H7 (cell line): Measurements from ENCODE around the gene EIF6. TPM values are rescaled to one million over a fixed set of nuclear protein-coding genes. Genes with fewer than 3 reads are reported as not detected.
A peak's percentile ranks its signal among the peaks of the same experiment; 100 is the strongest.
"Not testable (repeated sequence)": the region's sequence is repeated elsewhere in the genome, so short reads cannot be mapped to it uniquely, and the experiment has no call there.

Experiments used
- DNase-seq: peaks from one replicate; pipeline ENCODE4 v3.0.0; 2012
- H3K27me3 ChIP-seq: 2 replicates; pipeline ENCODE4 v1.6.0; 2011; ENCODE audit warnings: mild to moderate bottlenecking, low read length; ENCODE audit not compliant: control insufficient read depth, insufficient read depth
- H3K36me3 ChIP-seq: replicated peaks from 2 replicates; pipeline ENCODE4 v1.5.1; 2011; ENCODE audit warnings: low read length; ENCODE audit not compliant: control insufficient read depth, insufficient read depth
- H3K4me3 ChIP-seq: 2 replicates; pipeline ENCODE4 v1.5.1; 2011; ENCODE audit warnings: low read depth, mild to moderate bottlenecking, control low read depth, low read length, moderate library complexity; ENCODE audit not compliant: insufficient read depth
- total RNA-seq: library from RNA; depleted of rRNA; stranded (reverse); fragments of >200 nt; shearing (Covaris generic); gene quantifications from 2 replicates; pipeline ENCODE4 v1.2.3, GENCODE V29; 2014

Gene EIF6
- total RNA-seq, 1 experiment from 2014 or later = 246 TPM

- H3K27me3 ChIP-seq, H3K36me3 ChIP-seq, H3K4me3 ChIP-seq, DNase-seq: not testable (repeated sequence)
Measured at GRCh38 chr20:35252598-35252997, 32.0 kb downstream of the EIF6 start.

DNA sequence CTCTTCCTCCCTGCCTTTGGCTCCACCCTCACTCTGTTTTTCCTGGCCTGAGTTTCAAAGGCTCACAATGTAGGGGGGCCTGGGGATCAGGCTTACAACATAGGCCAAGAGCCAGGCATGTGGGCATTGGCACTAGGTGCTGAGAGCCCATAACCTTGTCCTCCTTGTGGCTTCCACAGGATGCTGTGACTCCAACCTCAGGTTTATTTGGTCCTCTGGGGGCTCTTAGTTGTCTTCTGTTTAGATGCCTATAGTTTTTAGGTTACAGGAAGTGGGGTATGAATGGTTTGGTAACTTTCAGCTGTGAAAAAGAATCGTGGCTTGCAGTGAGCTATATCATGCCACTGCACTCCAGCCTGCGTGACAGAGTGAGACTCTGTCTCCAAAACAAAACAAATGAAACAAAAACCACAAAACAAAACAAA, 32.5 kb downstream of the EIF6 start:
- H3K27me3 ChIP-seq = no peaks in the 10 kb centered on the region
- H3K36me3 ChIP-seq = peaks cover 10% of the 10 kb centered on the region
- H3K4me3 ChIP-seq = no peak overlapping the region
- DNase-seq = no peak

DNA sequence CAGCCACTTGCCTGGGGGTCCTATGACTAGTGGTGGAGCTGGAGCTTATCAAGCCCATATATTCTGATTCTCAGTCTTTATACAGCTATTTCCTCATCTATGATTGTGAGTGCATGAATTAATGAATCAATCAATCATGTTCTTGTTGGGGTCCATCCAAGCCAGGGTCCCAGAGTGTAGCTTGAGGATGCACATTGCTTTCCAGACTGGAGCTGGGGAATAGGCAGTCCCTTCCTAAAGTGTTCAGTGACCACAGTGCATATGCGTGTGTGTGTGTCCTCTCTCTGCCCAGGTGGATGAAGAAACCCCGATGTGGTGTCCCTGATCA, 33.0 kb downstream of the EIF6 start:
- no peak for DNase-seq
- Histone ChIP-seq H3K36me3 (peaks cover 10% of the 10 kb centered on the region), H3K4me3 (no peak overlapping the region), H3K27me3 (no peaks in the 10 kb centered on the region)

DNA sequence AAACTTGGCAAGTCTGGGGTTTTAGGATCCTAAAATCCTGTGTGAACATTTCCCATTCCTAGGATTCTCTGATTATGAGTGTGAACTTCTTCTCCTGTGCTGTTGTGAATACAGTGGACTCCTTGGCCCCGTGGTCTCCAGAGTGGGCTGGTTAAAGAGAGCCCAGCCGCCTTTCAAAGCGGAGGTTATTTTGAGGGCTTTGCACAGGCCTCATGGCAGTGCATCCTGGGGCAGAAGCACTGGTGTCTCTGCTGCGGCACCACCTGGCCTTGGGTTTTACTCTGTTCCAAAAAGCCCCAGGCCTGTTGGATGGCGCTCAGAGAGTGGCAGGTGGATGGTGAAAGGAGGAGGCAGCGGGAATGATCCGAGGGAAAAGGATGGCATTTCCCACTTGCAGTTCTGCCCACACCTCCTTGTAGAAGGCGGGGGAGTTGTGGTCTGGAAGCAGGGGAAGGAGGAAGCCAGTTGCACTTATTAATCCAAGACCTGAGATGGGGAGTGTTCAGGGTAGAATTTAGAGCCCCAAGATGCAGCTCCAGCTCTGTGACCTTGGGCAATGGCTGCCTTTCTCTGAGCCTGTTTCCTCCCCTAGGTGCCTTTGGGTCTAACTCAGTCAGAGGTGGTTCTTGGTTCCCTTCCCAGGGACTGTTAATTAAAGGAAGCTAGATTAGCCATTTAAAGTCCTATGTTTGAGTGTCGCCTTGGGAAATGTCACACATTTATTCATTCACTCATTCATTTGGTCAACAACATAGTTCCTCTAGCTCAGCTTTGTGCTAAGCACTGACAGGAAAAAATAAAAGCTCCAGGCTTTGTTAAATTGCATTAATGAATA, 35.7 kb downstream of the EIF6 start:
- Histone ChIP-seq H3K27me3 (no peaks in the 10 kb centered on the region), H3K36me3 (peaks cover 7% of the 10 kb centered on the region), H3K4me3 (no peak overlapping the region)
- DNase-seq = peak; percentile 29

DNA sequence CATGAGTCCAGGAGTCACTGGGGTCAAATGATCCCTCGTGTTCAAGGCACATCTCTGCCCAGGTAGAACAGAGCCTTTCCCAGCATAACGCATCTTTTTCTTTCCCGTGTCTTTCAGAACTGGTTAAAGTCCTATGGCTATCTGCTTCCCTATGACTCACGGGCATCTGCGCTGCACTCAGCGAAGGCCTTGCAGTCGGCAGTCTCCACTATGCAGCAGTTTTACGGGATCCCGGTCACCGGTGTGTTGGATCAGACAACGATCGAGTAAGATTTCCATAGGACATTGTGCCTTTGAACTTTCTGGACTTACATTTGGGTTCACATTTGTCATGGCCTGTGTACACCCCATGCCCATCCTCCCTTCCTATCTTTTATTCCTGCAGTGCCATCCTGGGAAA, 37.8 kb downstream of the EIF6 start:
- Histone ChIP-seq H3K36me3 (peaks cover 6% of the 10 kb centered on the region), H3K4me3 (no peak overlapping the region), H3K27me3 (no peaks in the 10 kb centered on the region)
- DNase-seq = no peak

DNA sequence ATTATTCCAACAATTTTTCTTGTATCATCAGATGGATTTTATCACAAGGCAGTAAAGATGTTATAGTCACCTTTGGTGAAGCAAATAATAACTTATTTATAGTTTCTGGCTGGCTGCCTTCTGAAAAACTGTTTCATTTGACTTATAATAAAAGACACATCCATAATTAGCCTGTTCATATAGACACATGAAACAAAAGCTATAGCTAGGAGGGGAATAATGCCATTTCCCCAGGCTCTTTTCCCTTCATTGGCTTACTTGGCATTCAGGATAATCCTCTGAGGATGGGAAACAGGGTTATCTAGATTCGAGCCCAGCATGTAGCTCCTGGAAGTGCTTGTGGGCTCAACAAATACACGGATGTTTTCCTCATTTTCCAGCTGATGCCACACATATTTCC, 40.6 kb downstream of the EIF6 start:
- H3K27me3 ChIP-seq = no peaks in the 10 kb centered on the region
- no peak overlapping the region for H3K4me3 ChIP-seq
- peaks cover 2% of the 10 kb centered on the region for H3K36me3 ChIP-seq
- DNase-seq = no peak

DNA sequence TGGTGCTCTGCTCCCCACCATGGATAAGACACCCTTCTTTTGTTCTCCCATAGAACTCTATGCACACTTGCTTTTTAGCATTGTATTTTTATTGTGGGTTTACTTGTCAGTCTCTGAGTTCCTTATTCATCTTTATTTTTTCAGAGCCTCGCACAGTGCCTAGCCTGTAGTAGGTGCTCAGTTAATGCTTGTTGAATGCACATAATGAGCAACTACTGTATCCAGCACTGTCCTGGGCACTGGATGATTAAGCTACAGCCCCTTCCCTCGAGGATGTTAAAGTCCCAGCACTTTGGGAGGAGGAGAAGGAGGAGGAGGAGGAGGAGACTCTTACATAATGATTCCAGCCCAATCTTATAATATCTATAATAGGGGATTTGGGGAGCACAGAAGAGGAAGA, 41.3 kb downstream of the EIF6 start:
- Histone ChIP-seq H3K4me3 (no peak overlapping the region), H3K36me3 (peaks cover 2% of the 10 kb centered on the region), H3K27me3 (no peaks in the 10 kb centered on the region)
- no peak for DNase-seq

GRCh38 chr20:35240811-35241293, 43.7 kb downstream of the EIF6 start:
- no peak overlapping the region for H3K4me3 ChIP-seq
- H3K27me3 ChIP-seq = no peaks in the 10 kb centered on the region
- DNase-seq = no peak
- H3K36me3 ChIP-seq = no peaks in the 10 kb centered on the region

- Histone ChIP-seq H3K4me3 (no peak overlapping the region), H3K27me3 (no peaks in the 10 kb centered on the region), H3K36me3 (no peaks in the 10 kb centered on the region)
- no peak for DNase-seq
Measured at GRCh38 chr20:35240083-35240810, 44.3 kb downstream of the EIF6 start.

DNA sequence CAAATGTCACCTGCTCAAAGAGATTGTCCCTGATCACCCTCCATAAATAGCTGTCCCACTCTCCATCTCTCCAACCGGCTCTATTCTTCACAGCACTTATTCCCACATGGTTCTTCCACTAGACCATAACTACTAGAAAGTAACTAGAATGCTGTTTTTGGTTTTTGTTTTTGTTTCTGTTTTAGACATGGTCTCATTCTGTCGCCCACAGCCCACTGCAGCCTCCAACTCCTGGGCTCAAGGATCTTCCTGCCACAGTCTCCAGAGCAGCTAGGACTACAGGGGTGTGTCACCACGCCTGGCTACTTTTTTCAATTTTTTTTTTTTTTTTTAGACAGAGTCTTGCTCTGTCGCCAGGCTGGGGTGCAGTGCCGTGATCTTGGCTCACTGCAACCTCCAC, 45.8 kb downstream of the EIF6 start:
- H3K4me3 ChIP-seq = no peak overlapping the region
- DNase-seq = no peak

GRCh38 chr20:35238170-35238569, 46.4 kb downstream of the EIF6 start:
- Histone ChIP-seq H3K4me3 (no peak overlapping the region), H3K27me3 (no peaks in the 10 kb centered on the region), H3K36me3 (no peaks in the 10 kb centered on the region)
- no peak for DNase-seq

More for the DNA sequence above, 45.8 kb downstream of the EIF6 start:
- no peaks in the 10 kb centered on the region for H3K27me3 ChIP-seq
- no peaks in the 10 kb centered on the region for H3K36me3 ChIP-seq

- Histone ChIP-seq H3K4me3 (no peak overlapping the region), H3K27me3 (no peaks in the 10 kb centered on the region), H3K36me3 (no peaks in the 10 kb centered on the region)
- no peak for DNase-seq
Measured at GRCh38 chr20:35237486-35237885, 47.1 kb downstream of the EIF6 start.

DNA sequence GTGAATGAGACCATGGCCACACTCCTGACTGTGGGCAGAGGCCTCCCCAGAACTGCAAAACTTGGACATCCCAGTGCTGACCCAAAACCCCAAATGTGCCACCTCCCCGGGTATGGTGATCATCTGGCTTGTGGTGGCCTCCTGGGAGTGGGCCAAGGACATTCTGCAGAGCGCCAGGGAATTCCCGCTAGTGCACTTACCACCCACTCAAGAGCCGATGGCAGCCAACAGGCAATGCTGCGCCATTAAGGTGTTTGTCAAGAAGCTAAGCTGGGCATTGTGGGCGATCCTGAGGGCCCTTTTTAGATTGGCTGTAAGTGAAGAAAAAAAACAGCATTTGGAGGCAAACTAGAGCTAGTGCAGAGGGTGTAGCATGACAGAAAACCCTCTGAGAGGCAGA, 48.7 kb downstream of the EIF6 start:
- Histone ChIP-seq H3K4me3 (no peak overlapping the region), H3K36me3 (no peaks in the 10 kb centered on the region), H3K27me3 (no peaks in the 10 kb centered on the region)
- no peak for DNase-seq

DNA sequence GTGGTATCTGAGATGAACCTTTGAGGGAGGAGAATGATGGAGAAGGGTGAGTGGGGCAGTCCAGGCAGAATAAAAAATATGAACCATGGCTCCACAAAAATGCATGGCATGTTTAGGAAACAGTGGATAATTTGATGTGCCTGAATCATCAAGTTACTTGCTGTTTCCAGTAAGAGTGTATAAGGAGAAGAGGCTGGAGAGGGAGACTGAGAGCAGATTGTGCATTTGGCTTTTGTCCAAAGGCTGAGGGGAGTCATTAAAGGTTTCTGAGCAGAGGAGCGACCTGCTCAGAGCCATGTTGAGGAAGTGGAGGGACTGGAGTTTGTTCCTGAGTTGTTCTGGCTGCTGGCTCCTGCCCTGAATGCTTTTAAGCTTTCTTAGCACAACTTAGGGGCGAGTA, 52.0 kb downstream of the EIF6 start:
- Histone ChIP-seq H3K4me3 (no peak overlapping the region), H3K27me3 (peaks cover 2% of the 10 kb centered on the region; the same call in 1 of the 2 replicates), H3K36me3 (no peaks in the 10 kb centered on the region)
- DNase-seq = no peak
